ENCODE data around the gene SESN2. TPM values are rescaled to one million over a fixed set of nuclear protein-coding genes. Genes with fewer than 3 reads are reported as not detected.
A peak's percentile ranks its signal among the peaks of the same experiment; 100 is the strongest.

Gene SESN2
- total RNA-seq, 2 donors from 2014 or later, result 85.3 to 101 TPM

- H3K4me1 Mint-ChIP-seq (ENCODE audit: low read depth), result peaks cover 71% of the 10 kb centered on the region
- DNase-seq, result peak; percentile 42 to 48
- peaks cover 2% of the 10 kb centered on the region in 2 donors for H3K9me3 Mint-ChIP-seq
- no peaks in the 10 kb centered on the region for H3K27me3 Mint-ChIP-seq (ENCODE audit: low read depth)
- peaks cover 12 to 14% of the 10 kb centered on the region in 2 donors for H3K36me3 Mint-ChIP-seq (ENCODE audit: insufficient read depth in 2 of 2)
- H3K27ac Mint-ChIP-seq, result peak overlapping the region; percentile 73
- peak overlapping the region; percentile 85 to 89 for H3K4me3 Mint-ChIP-seq
- no peak for ATAC-seq (replicated peaks in 1 of 2)
Measured at GRCh38 chr1:28259934-28260802, 850 bp downstream of the SESN2 start.

GRCh38 chr1:28260803-28261174 lies 1.5 kb downstream of the SESN2 start:
- no peak for DNase-seq
- Mint-ChIP-seq H3K27ac (peak overlapping the region; percentile 73), H3K9me3 (peaks cover 2% of the 10 kb centered on the region in 2 donors), H3K4me3 (peak overlapping the region; percentile 85 to 89), H3K4me1 (ENCODE audit: low read depth) (peaks cover 72% of the 10 kb centered on the region), H3K27me3 (ENCODE audit: low read depth) (no peaks in the 10 kb centered on the region), H3K36me3 (ENCODE audit: insufficient read depth in 2 of 2) (peaks cover 12 to 14% of the 10 kb centered on the region in 2 donors)
- no peak for ATAC-seq (replicated peaks in 1 of 2)

GRCh38 chr1:28264897-28265296 lies 5.6 kb downstream of the SESN2 start:
- peaks cover 62% of the 10 kb centered on the region for H3K4me1 Mint-ChIP-seq (ENCODE audit: low read depth)

GRCh38 chr1:28265577-28265976 lies 6.3 kb downstream of the SESN2 start:
- Mint-ChIP-seq H3K27me3 (ENCODE audit: low read depth) (no peaks in the 10 kb centered on the region), H3K4me3 (no peak overlapping the region), H3K9me3 (no peaks in the 10 kb centered on the region), H3K4me1 (ENCODE audit: low read depth) (peaks cover 62% of the 10 kb centered on the region), H3K36me3 (ENCODE audit: insufficient read depth in 2 of 2) (peaks cover 11 to 20% of the 10 kb centered on the region in 2 donors), H3K27ac (no peak overlapping the region)
- DNase-seq (no peak), ATAC-seq (replicated peaks in 1 of 2) (no peak)

More at GRCh38 chr1:28264897-28265296, 5.6 kb downstream of the SESN2 start:
- Mint-ChIP-seq H3K36me3 (ENCODE audit: insufficient read depth in 2 of 2) (peaks cover 9 to 18% of the 10 kb centered on the region in 2 donors), H3K27ac (no peak overlapping the region), H3K9me3 (no peaks in the 10 kb centered on the region), H3K27me3 (ENCODE audit: low read depth) (no peaks in the 10 kb centered on the region), H3K4me3 (no peak overlapping the region)
- DNase-seq (no peak), ATAC-seq (replicated peaks in 1 of 2) (no peak)

DNA sequence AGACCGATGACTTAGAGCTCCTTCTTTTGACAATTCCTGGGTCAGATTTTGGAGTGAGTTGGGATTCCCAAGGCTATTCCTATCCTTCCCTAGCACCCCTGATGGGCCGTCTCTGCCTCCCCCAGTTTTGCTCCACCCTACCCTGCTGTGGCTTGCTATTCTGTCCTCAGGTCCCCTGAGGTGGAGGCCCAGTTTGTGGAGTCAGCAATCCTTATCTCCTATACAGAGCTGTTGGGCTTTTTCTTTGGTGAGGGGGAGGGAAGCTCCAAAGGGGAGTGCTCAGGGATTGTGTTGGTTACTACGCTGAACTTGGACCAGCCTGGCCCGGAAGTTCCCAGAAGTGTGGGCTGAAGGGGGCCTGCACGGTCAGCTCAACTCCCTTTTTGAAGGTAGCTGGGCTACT lies 7.6 kb downstream of the SESN2 start:
- Mint-ChIP-seq H3K4me3 (no peak overlapping the region), H3K9me3 (no peaks in the 10 kb centered on the region), H3K36me3 (ENCODE audit: insufficient read depth in 2 of 2) (peaks cover 3 to 17% of the 10 kb centered on the region in 2 donors), H3K27me3 (ENCODE audit: low read depth) (no peaks in the 10 kb centered on the region), H3K27ac (no peak overlapping the region), H3K4me1 (ENCODE audit: low read depth) (peaks cover 49% of the 10 kb centered on the region)
- DNase-seq (no peak), ATAC-seq (replicated peaks in 1 of 2) (no peak)

DNA sequence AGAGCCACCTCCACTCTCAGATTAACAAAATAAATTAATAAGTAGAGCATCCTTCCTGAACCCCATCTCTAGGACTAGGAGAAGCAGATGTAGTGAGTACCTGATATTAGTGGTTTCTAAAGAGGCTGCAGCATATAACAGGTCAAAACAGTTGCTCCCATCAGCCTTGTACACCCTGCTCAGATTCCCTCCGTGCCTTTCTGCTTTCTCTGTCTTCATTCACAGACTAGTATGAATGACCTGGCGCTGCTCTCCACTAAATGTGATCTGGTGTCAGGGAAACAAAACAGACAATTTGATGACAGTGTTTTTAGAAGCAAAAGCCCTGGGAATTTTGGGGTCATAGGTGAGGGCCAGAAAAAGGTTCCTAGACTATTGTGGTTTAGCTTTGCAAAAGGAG lies 8.3 kb downstream of the SESN2 start:
- no peak overlapping the region for H3K27ac Mint-ChIP-seq
- peaks cover 3 to 17% of the 10 kb centered on the region in 2 donors for H3K36me3 Mint-ChIP-seq (ENCODE audit: insufficient read depth in 2 of 2)
- no peaks in the 10 kb centered on the region for H3K27me3 Mint-ChIP-seq (ENCODE audit: low read depth)

GRCh38 chr1:28269529-28269928 lies 10.2 kb downstream of the SESN2 start:
- Mint-ChIP-seq H3K9me3 (no peaks in the 10 kb centered on the region), H3K4me1 (ENCODE audit: low read depth) (peaks cover 33% of the 10 kb centered on the region), H3K27me3 (ENCODE audit: low read depth) (no peaks in the 10 kb centered on the region), H3K4me3 (no peak overlapping the region), H3K36me3 (ENCODE audit: insufficient read depth in 2 of 2) (peaks cover 2 to 26% of the 10 kb centered on the region in 2 donors), H3K27ac (no peak overlapping the region)
- no peak for DNase-seq
- no peak for ATAC-seq (replicated peaks in 1 of 2)

More for the DNA sequence above, 8.3 kb downstream of the SESN2 start:
- DNase-seq (no peak), ATAC-seq (replicated peaks in 1 of 2) (no peak)
- Mint-ChIP-seq H3K4me3 (no peak overlapping the region), H3K9me3 (no peaks in the 10 kb centered on the region), H3K4me1 (ENCODE audit: low read depth) (peaks cover 43% of the 10 kb centered on the region)

- peak in 1 of 2 donors; percentile 26 for ATAC-seq (replicated peaks in 1 of 2)
- DNase-seq, result no peak
- Mint-ChIP-seq H3K9me3 (no peaks in the 10 kb centered on the region), H3K36me3 (ENCODE audit: insufficient read depth in 2 of 2) (peaks cover 3 to 40% of the 10 kb centered on the region in 2 donors), H3K27me3 (ENCODE audit: low read depth) (no peaks in the 10 kb centered on the region), H3K27ac (no peak overlapping the region), H3K4me3 (no peak overlapping the region), H3K4me1 (ENCODE audit: low read depth) (peaks cover 9% of the 10 kb centered on the region)
Measured at GRCh38 chr1:28272215-28272852, 13.0 kb downstream of the SESN2 start.

GRCh38 chr1:28273216-28273860 lies 14.0 kb downstream of the SESN2 start:
- no peaks in the 10 kb centered on the region for H3K9me3 Mint-ChIP-seq
- H3K27ac Mint-ChIP-seq, result no peak overlapping the region
- DNase-seq (no peak), ATAC-seq (replicated peaks in 1 of 2) (no peak)
- peaks cover 2% of the 10 kb centered on the region for H3K4me1 Mint-ChIP-seq (ENCODE audit: low read depth)
- no peak overlapping the region for H3K4me3 Mint-ChIP-seq
- H3K27me3 Mint-ChIP-seq (ENCODE audit: low read depth), result no peaks in the 10 kb centered on the region
- H3K36me3 Mint-ChIP-seq (ENCODE audit: insufficient read depth in 2 of 2), result peaks cover 8 to 44% of the 10 kb centered on the region in 2 donors

DNA sequence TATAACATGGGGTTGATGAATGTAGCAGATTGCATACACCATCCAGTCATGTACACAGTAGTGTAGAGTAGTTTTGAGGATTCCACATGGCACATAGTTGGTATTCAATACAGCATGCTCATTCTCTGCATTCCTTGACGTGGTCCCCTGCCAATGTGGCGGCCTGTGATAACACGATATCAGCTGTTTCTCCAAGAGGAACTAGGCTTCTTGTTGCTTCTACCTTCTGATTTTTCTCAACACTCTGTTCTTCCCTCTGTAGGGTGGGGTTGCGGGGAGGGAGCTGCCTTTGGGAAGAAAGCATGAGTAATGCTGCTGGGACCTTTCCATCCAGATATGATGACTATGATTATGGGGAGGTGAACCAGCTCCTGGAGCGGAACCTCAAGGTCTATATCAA lies 19.4 kb downstream of the SESN2 start:
- DNase-seq, result no peak
- Mint-ChIP-seq H3K9me3 (no peaks in the 10 kb centered on the region), H3K27me3 (ENCODE audit: low read depth) (no peaks in the 10 kb centered on the region), H3K4me3 (no peak overlapping the region), H3K4me1 (ENCODE audit: low read depth) (no peaks in the 10 kb centered on the region), H3K27ac (no peak overlapping the region), H3K36me3 (ENCODE audit: insufficient read depth in 2 of 2) (peaks cover 16 to 50% of the 10 kb centered on the region in 2 donors)
- ATAC-seq (replicated peaks in 1 of 2), result no peak

GRCh38 chr1:28279721-28280120 lies 20.4 kb downstream of the SESN2 start:
- peaks cover 16 to 44% of the 10 kb centered on the region in 2 donors for H3K36me3 Mint-ChIP-seq (ENCODE audit: insufficient read depth in 2 of 2)
- no peaks in the 10 kb centered on the region for H3K4me1 Mint-ChIP-seq (ENCODE audit: low read depth)
- no peak overlapping the region for H3K4me3 Mint-ChIP-seq
- H3K27me3 Mint-ChIP-seq (ENCODE audit: low read depth), result no peaks in the 10 kb centered on the region
- no peak for DNase-seq
- ATAC-seq (replicated peaks in 1 of 2), result no peak
- H3K27ac Mint-ChIP-seq, result no peak overlapping the region
- no peaks in the 10 kb centered on the region for H3K9me3 Mint-ChIP-seq

GRCh38 chr1:28280501-28280900 lies 21.2 kb downstream of the SESN2 start:
- Mint-ChIP-seq H3K4me1 (ENCODE audit: low read depth) (no peaks in the 10 kb centered on the region), H3K36me3 (ENCODE audit: insufficient read depth in 2 of 2) (peaks cover 14 to 38% of the 10 kb centered on the region in 2 donors), H3K9me3 (no peaks in the 10 kb centered on the region), H3K4me3 (no peak overlapping the region), H3K27me3 (ENCODE audit: low read depth) (no peaks in the 10 kb centered on the region), H3K27ac (no peak overlapping the region)
- no peak for ATAC-seq (replicated peaks in 1 of 2)
- DNase-seq, result no peak

DNA sequence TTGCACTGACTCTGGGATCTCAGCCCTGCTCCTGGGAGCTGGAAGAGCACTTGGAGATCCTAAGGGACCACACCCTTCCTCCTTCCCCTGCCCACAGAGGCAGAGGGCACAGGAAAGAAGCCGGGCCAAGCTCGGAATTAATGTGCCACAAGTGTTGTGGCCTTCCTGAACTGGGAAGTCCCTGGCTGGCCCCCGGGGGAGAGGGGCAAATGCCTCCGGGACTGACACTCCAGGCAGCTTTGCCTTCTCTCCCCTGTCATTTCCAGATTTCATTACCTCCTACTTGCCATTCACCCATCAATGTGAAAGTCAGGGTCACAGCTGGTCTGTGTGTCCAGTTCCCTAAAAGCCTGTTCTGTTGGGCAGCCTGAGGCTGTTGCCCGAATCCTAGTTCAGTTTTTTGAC lies 21.7 kb downstream of the SESN2 start:
- Mint-ChIP-seq H3K9me3 (no peaks in the 10 kb centered on the region), H3K4me3 (no peak overlapping the region), H3K27ac (no peak overlapping the region), H3K36me3 (ENCODE audit: insufficient read depth in 2 of 2) (peaks cover 14 to 36% of the 10 kb centered on the region in 2 donors), H3K4me1 (ENCODE audit: low read depth) (no peaks in the 10 kb centered on the region), H3K27me3 (ENCODE audit: low read depth) (no peaks in the 10 kb centered on the region)
- DNase-seq, result no peak
- no peak for ATAC-seq (replicated peaks in 1 of 2)
